Measurements from ENCODE around the gene AK1.

DNA sequence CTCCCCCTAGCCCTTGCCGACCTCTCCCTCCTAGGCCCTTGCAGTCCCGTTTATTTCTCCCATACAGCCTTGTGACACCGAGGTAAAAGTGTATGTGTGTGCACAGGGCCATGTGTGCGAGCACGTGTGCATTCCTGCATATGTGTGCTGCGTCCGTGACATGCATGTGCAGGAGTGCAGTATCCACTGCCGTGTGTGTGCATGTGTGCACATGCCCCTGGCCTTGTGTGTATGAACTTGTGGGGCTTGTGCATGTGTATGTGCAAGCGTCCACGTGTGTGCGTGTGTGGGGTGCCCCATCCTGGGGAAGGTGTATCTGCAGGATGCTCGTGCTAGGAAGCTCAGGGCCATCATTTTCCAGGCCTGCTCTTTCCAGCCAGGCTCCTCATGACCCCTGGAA, 6.6 kb downstream of the AK1 start:
- TF ChIP-seq POLR2A (IDR thresholded peaks at IDR 0.05; ENCODE audit: low read length) (no peak), GATA1 (IDR thresholded peaks at IDR 0.05; ENCODE audit: low read depth, low read length) (no peak)

Data from erythroblast (primary cell).